KOPT-K1 (cell line): ENCODE data around the gene TUBD1.
"Not testable (repeated sequence)": the region's sequence is repeated elsewhere in the genome, so short reads cannot be mapped to it uniquely, and the experiment has no call there.

ENCODE experiments used
- H3K27ac ChIP-seq: fragments of 200-600 bp; sonication (generic); 2 replicates; pipeline ENCODE4 v1.5.1; 2016; ENCODE audit warnings: antibody characterized with exemption, mild to moderate bottlenecking, low read depth, low read length; ENCODE audit not compliant: poor library complexity, severe bottlenecking
- H3K36me3 ChIP-seq: fragments of 200-600 bp; sonication (generic); 2 replicates; pipeline ENCODE4 v1.5.1; 2017; ENCODE audit warnings: antibody characterized with exemption, mild to moderate bottlenecking, low read length, moderate library complexity; ENCODE audit not compliant: insufficient read depth
- H3K9me3 ChIP-seq: fragments of 200-600 bp; sonication (generic); 2 replicates; pipeline ENCODE4 v1.5.1; 2017; ENCODE audit warnings: antibody characterized with exemption, low read length, mild to moderate bottlenecking; ENCODE audit not compliant: insufficient read depth, poor library complexity, severe bottlenecking

Gene TUBD1

DNA sequence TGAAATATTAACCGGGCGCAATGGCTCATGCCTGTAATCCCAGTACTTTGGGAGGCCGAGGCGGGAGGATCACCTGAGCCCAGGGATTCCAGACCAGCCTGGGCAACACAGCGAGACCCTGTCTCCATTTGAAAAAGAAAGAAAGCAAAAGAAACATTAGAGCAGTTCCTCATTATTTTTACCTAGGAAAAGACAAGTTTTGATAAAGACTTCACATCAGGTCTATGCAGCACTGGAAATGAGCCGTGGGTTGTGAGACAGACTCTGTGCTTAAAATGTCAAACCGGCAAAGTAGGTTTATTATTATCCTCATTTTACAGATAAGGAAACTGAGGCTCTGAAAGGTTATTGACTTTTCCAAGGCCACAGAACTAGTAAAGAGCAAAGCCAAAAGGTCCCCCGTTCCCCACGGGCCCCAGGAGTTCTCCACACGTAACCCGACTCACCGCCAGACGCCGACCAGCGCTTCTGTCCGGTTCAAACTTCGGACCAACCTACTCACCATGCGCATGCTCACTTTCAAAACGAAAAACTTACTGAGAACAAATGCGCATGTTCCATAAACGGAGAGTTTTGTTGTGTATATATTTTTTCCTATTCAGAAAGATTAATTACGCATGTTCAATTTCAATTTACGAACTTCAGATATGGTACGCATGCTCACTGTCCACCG lies 356 bp downstream of the TUBD1 start:
- Histone ChIP-seq H3K36me3 (peaks cover 40% of the 10 kb centered on the region), H3K9me3 (no peaks in the 10 kb centered on the region), H3K27ac (peak overlapping the region; percentile 80)

DNA sequence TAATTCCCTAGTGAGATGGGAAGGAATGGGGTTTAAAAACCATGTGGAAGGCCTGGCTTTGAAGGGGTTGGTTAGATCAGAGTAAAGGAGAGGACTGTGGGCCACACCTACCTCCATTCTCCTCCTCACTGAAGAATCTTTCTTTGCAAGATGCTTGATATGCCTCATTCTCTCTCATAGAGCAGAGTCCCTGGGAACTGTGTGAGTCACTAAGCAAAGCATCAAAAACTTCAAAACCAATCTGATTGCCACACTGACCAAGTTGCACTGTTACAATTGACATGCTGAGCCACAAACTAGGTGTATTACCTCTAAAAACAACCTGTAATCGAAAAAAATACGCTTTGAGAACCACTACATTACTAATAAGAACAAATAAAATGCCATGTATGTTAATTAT lies 2.0 kb downstream of the TUBD1 start:
- Histone ChIP-seq H3K36me3 (peaks cover 38% of the 10 kb centered on the region), H3K27ac (no peak overlapping the region), H3K9me3 (no peaks in the 10 kb centered on the region)

DNA sequence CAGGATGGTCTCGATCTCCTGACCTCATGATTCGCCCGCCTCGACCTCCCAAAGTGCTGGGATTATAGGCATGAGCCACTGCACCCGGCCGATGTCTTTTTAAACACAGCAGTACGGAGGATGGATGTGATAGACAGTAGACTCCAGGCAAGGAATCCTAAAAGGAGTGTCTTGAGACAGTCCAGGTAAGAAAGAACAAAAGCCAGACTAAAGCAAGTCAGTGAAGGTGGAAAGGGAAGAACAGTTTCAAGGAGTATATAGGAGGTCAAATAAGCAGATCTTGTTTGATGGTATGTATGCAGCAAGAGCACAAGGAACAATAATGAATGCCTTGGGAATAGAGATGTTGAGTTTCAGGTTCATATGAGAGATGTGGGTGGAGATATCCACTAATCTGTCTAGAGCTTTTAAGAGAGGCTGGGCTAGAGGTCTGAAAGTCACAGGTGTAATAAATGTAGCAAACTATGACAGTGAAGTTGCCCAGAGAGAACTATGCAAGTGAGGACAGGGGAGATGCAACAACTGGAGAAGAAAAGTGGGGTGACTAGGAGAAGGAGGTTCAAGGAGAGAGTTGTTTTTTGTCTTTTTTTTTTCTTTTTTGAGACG lies 4.5 kb downstream of the TUBD1 start:
- H3K9me3 ChIP-seq: no peaks in the 10 kb centered on the region
- peaks cover 59% of the 10 kb centered on the region for H3K36me3 ChIP-seq
- no peak overlapping the region for H3K27ac ChIP-seq

DNA sequence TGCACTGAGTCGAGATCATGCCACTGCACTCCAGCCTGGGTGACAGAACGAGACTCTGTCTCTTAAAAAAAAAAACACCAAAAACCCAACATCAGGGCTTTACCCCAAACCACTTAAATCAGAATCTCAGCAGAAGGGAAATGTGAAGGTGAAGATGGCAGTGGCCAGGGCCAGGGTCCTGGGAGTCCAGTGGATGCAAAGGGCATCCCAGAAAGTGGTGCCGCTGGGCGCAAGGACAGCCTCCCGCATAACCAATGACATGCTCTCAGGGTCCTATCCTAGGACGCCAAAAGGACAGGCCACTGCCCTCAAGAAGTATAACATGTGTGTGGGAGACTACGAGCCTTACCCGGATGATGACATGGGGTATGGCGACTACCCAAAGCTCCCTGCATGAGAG lies 7.9 kb downstream of the TUBD1 start:
- peaks cover 78% of the 10 kb centered on the region for H3K36me3 ChIP-seq
- no peaks in the 10 kb centered on the region for H3K9me3 ChIP-seq

DNA sequence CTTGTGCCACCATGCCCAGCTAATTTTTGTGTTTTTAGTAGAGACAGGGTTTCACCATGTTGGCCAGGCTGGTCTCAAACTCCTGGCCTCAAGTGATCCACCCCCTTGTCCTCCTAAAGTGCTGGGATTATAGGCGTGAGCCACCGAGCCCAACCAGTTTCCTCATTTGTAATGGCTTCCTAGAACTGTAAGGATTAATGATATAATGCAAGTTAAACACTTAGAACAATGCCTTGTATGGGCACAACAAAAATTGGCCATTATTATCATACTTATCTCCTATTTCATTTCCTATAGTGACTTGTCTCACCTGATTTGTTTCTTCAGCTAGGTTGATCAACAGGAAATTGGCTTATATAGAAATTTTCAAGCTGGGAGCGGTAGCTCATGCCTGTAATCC lies 14.1 kb downstream of the TUBD1 start:
- no peaks in the 10 kb centered on the region for H3K9me3 ChIP-seq
- no peak overlapping the region for H3K27ac ChIP-seq
- peaks cover 85% of the 10 kb centered on the region for H3K36me3 ChIP-seq

More for the DNA sequence above, 7.9 kb downstream of the TUBD1 start:
- no peak overlapping the region for H3K27ac ChIP-seq

- H3K36me3 ChIP-seq: peaks cover 86% of the 10 kb centered on the region
Observed at GRCh38 chr17:59877965-59878364, 14.8 kb downstream of the TUBD1 start.

DNA sequence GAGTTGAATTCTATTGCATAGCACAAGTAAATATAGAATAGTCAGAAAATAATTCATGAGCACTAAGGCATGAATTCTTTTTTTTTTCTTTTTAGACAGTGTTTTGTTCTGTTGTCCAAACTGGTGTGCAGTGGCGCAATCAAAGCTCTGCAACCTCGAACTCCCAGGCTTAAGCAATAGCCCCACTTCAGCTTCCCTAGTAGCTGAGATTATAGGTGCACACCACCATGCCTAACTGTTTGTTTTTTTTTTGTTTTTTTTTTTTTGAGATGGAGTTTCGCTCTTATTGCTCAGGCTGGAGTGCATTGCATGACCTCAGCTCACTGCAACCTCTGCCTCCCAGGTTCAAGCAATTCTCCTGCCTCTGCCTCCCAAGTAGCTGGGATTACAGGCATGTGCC lies 16.6 kb downstream of the TUBD1 start:
- Histone ChIP-seq H3K9me3 (no peaks in the 10 kb centered on the region), H3K36me3 (peaks cover 83% of the 10 kb centered on the region), H3K27ac (no peak overlapping the region)

More at GRCh38 chr17:59877965-59878364, 14.8 kb downstream of the TUBD1 start:
- no peaks in the 10 kb centered on the region for H3K9me3 ChIP-seq
- no peak overlapping the region for H3K27ac ChIP-seq

DNA sequence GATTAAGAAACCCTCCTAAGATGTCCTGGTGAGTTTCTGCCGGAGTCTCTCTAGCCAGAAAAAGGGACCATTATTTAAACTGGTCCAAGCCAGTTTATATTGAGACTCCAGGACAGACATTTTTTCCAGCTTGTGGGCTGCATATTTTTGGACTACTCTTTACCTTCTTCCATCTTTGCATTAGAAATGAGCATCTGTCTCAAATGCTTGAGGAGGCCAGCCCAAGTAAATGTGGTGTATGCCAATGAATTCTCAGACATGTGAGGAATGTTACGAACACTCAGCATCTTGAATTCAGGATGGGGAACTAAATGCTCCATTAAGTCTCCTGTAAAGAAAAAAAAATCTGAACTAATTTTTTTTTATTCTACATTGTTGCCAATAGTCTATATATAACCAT lies 18.4 kb downstream of the TUBD1 start:
- Histone ChIP-seq H3K36me3 (peaks cover 79% of the 10 kb centered on the region), H3K9me3 (no peaks in the 10 kb centered on the region), H3K27ac (no peak overlapping the region)

GRCh38 chr17:59873414-59873813 lies 19.3 kb downstream of the TUBD1 start:
- H3K27ac ChIP-seq, H3K9me3 ChIP-seq: not testable (repeated sequence)
- H3K36me3 ChIP-seq: peaks cover 70% of the 10 kb centered on the region

GRCh38 chr17:59872351-59872750 lies 20.4 kb downstream of the TUBD1 start:
- peaks cover 59% of the 10 kb centered on the region for H3K36me3 ChIP-seq
- no peaks in the 10 kb centered on the region for H3K9me3 ChIP-seq

DNA sequence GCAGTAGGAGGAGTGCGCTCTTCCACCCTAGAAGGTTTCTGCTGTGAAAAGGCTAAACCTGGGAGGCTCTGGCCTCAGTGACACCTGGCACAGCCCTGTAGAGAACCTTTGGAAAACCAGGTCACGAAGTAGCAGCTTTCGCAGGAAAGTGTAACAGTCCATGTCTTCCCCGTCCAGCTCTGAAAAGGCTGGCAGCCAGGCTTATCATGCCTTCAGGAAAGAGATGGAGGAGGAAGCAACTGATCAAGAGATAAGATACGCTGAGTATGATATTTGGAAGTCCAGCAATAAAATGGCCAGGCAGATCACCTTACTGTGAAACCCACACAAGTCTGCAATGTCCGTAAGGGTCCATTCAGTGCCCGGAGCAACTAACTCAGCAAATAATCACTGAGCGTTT lies 22.3 kb downstream of the TUBD1 start:
- no peak overlapping the region for H3K27ac ChIP-seq
- no peaks in the 10 kb centered on the region for H3K9me3 ChIP-seq
- peaks cover 40% of the 10 kb centered on the region for H3K36me3 ChIP-seq

More at GRCh38 chr17:59872351-59872750, 20.4 kb downstream of the TUBD1 start:
- H3K27ac ChIP-seq: no peak overlapping the region

- no peak overlapping the region for H3K27ac ChIP-seq
- H3K9me3 ChIP-seq: no peaks in the 10 kb centered on the region
- H3K36me3 ChIP-seq: peaks cover 39% of the 10 kb centered on the region
Observed at GRCh38 chr17:59869941-59870218, 22.9 kb downstream of the TUBD1 start.

- Histone ChIP-seq H3K36me3 (peaks cover 40% of the 10 kb centered on the region), H3K9me3 (no peaks in the 10 kb centered on the region), H3K27ac (no peak overlapping the region)
Observed at GRCh38 chr17:59863616-59864015, 29.1 kb downstream of the TUBD1 start.

GRCh38 chr17:59859444-59860025 lies 33.2 kb downstream of the TUBD1 start:
- Histone ChIP-seq H3K9me3 (no peaks in the 10 kb centered on the region), H3K27ac (no peak overlapping the region), H3K36me3 (peaks cover 32% of the 10 kb centered on the region)

DNA sequence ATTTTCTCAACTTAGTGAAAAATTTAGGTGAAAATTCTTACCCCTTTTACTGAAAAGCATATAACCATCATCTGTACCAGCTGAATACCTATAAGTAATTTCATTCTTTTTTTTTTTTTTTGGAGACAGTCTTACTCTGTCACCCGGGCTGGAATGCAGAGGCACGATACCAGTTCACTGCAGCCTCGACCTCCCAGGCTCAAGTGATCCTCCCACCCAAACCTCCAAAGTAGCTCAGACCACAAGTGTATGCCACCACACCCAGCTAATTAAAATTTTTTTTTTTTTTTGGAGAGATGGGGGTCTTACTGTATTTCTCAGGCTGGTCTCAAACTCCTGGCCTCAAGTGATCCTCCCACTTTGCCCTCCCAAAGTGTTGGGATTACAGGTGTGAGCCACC lies 33.8 kb downstream of the TUBD1 start:
- H3K9me3 ChIP-seq: no peaks in the 10 kb centered on the region
- H3K36me3 ChIP-seq: peaks cover 27% of the 10 kb centered on the region
- no peak overlapping the region for H3K27ac ChIP-seq
